Stimulated activated CD8-positive, alpha-beta memory T cell treated with anti-CD3 and anti-CD28 coated beads, Interleukin-7, amount 100 ng/mL, for 4 hours (primary cell): ENCODE data around the gene APP.

ENCODE experiments used
- DNase-seq, 2 donors: peaks; one replicate each; pipeline ENCODE4 v3.0.0-alpha.2; 2020; ENCODE audit warnings: low read depth in 2 of 2

The APP gene

GRCh38 chr21:25980710-25981109 lies 189.9 kb downstream of the APP start:
- DNase-seq = no peak

GRCh38 chr21:25979845-25980616 lies 190.5 kb downstream of the APP start:
- DNase-seq = no peak

GRCh38 chr21:25977068-25977611 lies 193.4 kb downstream of the APP start:
- DNase-seq = no peak

- no peak for DNase-seq
Measured at GRCh38 chr21:25974964-25975363, 195.6 kb downstream of the APP start.

- DNase-seq = no peak
Measured at GRCh38 chr21:25970254-25970930, 200.2 kb downstream of the APP start.

DNA sequence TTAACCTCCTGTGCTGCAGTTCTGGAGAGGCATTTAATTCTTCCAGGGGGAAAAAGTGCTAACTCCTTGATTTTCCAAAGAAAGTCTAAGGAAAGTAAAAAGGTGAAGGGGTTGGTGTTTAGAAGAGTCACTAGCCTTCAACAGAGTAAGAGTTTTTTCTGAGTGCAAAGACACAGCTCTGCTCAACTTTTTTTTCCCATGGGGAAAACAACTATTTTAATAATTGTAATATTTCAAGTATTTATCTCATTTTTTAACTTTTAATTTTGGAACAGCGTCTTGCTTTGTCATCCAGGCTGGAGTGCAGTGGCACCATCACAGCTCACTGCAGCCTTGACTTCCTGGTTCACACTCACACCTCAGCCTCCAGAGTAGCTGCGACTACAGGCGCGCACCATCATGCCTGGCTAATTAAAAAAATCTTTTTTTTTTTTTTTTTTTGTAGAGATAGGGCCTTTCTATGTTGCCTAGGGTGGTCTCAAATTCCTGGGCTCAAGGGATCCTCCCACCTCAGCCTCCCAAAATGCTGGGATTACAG lies 202.6 kb downstream of the APP start:
- DNase-seq = no peak

DNA sequence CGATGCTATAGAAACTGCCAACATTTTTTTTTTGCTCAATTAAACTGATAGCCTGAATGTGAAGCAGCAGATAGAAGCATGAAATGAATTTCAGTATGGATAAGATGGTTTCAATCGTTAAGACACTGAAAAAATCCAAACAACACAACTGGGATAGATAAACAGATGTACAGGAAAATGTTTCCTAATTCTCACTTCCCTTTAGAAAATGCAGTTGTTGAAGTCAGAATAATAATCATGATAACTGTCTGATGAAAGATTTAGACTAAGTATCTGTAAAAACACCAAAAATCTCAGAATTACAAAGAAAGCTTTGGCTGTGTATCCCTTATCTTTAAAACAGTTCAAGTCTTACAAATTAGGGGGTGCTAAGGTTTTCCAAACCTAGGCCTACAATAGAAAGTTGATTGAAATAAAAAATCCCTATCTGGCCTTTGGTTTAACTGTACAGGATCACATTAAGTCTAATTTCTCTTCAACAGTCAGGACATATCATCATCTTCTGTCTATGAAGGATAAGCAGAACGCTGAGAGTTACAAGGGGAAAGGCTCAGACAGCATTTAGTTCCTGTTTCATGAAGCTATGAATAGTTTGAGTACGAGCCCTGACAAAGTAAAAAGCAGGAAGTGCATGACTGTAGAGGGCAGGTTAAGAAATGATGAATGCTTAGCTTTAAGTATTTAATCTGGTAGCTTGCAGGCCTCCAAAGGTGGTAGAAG lies 203.2 kb downstream of the APP start:
- no peak for DNase-seq

DNA sequence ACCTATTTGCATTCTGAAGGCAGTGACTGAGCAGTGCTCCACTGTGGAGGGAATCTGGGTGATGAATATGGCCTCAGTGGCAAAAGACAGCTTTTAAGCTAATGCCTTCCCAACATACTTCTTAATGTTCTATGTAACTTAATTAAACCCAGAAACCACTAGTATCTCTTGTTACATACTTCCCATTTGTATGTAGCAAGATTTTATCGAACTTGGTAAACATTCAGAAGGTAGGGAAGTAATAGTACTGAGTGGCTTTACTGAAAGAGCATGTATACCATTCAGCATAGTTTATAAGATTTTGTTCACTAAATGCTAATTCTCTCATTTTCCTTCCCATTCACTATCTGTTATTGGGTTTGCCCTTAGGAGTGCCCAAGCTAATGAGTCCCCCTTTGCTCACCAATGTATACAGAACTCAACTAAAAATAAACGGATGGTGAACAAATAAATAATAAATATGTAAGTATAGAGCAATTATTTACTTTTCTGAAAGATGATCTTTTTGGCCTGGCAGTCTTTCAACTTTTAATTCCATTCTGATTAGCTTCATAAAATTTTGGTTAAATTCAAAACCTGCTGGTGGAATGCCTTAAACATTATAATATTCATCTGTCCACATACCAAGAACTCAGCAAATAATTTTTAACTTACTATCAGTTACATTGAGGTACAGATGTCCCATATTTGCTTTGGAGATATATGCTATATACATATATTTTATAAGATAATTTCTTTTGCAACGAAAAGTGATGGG lies 204.4 kb downstream of the APP start:
- DNase-seq = no peak

DNA sequence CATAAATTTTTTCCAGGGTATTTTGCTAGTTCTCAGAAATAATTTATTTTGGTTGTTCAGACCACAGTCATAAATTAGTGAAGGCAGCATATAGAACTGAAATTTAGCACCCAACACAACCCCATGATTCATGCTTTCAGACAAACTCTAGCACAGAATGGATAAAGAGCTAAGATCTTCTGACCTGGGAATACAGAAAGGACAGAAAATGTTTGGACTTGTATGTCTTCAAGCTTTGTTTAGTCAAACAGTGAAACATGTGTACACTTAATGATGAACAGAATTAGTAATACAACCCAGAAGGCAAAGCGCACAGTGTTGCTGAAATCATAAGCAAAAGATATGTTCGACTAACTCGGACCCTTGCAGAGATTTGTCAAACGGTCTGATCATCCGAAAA lies 205.6 kb downstream of the APP start:
- no peak for DNase-seq

DNA sequence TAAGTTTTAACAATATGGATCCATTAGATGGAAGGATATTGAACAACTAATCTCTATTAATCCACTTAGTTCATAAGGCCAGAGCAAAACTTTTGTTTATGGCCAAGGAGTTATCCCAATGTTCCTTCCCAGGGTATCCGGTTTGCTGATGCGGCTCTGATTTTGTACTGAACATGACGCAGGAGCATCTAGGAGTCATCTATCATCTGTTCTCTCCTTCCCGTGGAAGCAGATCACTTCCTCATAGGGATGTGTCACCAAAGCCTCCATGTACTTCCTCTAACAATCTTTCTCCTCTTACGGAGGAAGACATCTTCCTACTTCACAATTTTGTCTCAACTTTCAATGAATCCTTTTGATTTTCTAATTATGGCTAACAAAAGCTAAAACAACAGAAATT lies 206.6 kb downstream of the APP start:
- no peak for DNase-seq

GRCh38 chr21:25963181-25963580 lies 207.4 kb downstream of the APP start:
- no peak for DNase-seq

DNA sequence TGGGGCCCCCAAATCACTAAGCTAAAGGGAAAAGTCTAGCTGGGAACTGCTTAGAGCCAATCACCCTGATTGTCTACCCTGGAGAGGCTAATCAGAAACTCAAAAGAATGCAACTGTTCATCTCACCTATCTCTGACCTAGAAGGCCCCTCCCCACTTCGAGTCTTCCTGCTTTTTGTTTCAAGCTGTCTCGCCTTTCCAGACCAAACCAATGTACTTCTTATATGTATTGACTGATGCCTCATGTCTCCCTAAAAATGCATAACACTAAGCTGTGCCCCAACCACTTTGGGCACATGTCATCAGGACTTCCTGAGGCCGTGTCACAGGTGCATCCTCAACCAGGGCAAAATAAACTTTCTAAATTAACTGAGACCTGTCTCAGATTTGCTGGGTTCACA lies 209.5 kb downstream of the APP start:
- no peak for DNase-seq

DNA sequence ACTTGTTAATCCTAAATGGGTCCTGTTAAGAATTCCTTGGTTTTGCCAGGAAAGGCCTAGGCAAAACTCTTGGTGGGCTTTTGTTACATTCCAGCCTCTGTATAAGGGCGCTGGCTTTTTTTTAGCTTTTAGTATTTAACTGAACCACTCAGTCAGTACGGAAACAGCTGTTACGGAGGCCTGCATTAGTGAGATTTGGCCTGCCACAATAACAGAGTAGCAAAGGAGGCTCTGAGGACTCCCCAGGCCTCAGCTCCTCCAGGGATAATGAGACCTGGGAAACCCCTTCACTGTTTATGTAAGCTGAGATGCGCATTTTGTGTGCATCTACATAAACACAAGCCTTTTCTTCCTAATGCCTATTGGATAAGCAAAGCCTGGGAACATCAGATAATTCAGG lies 210.2 kb downstream of the APP start:
- no peak for DNase-seq

DNA sequence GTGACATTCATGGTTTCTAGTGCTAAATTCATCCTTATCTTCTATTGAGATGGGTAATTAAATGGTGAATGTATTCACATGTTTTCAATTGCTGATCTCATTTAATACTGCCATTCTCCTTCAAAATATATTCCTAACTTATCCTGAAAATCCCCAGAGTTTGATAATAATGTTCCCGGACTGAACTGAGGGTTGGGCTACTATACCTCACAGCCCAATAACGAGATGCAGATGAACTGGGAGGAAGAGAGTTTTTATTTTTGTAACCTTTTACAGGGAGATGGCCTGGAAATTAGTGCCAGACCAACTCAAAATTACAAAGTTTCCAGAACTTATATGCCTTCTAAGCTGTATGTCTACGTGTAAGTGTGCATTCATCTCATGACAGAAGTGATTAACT lies 210.8 kb downstream of the APP start:
- DNase-seq = no peak

- DNase-seq = no peak
Measured at GRCh38 chr21:25956993-25957714, 213.4 kb downstream of the APP start.

GRCh38 chr21:25955646-25956045 lies 214.9 kb downstream of the APP start:
- DNase-seq = no peak

DNA sequence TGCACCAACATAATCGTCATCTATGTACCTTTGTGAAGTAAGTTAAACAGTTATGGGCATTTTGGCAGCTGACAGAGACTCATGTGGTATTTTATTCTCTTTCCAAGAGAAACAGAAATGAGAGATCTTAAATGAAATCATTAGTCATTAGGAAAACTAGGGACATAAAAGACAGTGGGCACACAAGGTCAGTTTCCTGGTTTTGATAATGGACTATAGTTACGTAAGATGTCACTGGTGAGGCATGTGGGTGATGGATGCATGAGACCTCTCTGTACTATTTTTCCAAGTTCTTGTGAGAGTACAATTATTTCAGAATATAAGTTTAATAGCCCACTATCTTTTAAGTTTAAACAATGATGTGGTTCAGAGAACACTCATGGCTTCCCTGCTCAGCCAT lies 216.9 kb downstream of the APP start:
- DNase-seq = no peak

DNA sequence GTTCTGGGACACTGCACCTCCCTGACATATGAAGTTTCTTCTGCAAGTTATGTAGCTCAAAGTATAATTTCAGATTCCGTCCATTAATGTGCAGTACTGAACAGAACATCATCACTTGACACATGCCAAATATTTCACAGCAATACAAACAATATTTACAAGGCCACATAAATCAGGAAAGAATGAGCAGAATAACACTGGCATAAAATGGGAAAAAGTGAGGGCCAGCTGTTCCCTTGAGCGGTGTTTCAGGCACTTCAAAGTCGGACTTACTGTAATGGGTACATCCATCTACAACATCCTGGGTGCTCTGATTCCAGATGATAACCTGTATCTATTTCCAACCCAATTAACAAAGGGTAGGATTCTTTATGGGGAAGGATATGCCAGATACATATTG lies 217.4 kb downstream of the APP start:
- DNase-seq = no peak

DNA sequence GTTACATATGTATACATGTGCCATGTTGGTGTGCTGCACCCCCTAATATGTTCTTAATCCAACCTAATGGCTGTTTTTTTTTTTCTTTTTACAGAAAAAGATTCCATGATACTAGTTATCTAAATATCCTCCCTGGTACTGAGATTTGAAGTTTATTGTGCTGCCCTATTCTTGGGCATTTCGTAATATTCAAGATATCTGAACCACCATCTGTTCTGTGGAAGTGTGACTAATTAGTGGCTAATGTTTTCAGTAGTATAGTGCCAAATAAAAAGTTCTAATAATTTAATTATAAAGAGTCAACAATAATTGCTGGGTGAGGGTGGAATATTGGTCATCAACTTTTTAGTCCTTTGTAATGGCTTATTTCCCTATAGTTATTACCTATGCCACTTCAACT lies 218.3 kb downstream of the APP start:
- DNase-seq = no peak

GRCh38 chr21:25949701-25950100 lies 220.9 kb downstream of the APP start:
- DNase-seq = no peak

- no peak for DNase-seq
Measured at GRCh38 chr21:25944672-25945213, 225.8 kb downstream of the APP start.
